ENCODE data around the gene LMO1.

GRCh38 chr11:8252388-8252787 is 11.3 kb downstream of the LMO1 start:
- TF ChIP-seq, protein P1, sequence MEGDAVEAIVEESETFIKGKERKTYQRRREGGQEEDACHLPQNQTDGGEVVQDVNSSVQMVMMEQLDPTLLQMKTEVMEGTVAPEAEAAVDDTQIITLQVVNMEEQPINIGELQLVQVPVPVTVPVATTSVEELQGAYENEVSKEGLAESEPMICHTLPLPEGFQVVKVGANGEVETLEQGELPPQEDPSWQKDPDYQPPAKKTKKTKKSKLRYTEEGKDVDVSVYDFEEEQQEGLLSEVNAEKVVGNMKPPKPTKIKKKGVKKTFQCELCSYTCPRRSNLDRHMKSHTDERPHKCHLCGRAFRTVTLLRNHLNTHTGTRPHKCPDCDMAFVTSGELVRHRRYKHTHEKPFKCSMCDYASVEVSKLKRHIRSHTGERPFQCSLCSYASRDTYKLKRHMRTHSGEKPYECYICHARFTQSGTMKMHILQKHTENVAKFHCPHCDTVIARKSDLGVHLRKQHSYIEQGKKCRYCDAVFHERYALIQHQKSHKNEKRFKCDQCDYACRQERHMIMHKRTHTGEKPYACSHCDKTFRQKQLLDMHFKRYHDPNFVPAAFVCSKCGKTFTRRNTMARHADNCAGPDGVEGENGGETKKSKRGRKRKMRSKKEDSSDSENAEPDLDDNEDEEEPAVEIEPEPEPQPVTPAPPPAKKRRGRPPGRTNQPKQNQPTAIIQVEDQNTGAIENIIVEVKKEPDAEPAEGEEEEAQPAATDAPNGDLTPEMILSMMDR (conservative IDR thresholded peaks at IDR 0.05): no peak
- TF ChIP-seq ZFX (IDR thresholded peaks at IDR 0.05): no peak

All from C4-2B (cell line).